ENCODE results near the gene SLC30A7. TPM values are rescaled to one million over a fixed set of nuclear protein-coding genes. Genes with fewer than 3 reads are reported as not detected.

SLC30A7 gene
- total RNA-seq, 6 experiments from 2014 or later = 27.7 to 36.8 (median 34.8) TPM

DNA sequence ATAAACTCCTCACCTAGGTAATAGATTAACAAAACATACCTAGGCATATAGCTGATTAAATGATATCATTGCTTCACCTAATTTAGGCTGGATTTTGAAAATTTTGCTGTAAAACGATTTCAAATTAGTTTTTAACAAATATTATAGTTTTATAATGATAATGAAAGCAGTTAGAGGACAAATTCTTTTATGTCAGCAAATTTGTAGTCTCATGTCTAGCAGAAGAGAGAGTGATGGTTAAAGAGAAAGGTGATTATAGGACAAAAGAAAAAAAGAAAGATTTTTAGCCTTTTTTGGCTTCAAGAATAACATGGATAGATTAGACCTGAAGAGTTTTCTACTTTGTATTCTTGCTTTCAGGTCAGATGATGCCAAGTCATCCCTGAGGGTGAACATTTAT lies 133.3 kb downstream of the SLC30A7 start:
- no peak for DNase-seq
- H3K27me3 Mint-ChIP-seq (ENCODE audit: insufficient read depth) = no peaks in the 10 kb centered on the region
- TF ChIP-seq, protein P1, sequence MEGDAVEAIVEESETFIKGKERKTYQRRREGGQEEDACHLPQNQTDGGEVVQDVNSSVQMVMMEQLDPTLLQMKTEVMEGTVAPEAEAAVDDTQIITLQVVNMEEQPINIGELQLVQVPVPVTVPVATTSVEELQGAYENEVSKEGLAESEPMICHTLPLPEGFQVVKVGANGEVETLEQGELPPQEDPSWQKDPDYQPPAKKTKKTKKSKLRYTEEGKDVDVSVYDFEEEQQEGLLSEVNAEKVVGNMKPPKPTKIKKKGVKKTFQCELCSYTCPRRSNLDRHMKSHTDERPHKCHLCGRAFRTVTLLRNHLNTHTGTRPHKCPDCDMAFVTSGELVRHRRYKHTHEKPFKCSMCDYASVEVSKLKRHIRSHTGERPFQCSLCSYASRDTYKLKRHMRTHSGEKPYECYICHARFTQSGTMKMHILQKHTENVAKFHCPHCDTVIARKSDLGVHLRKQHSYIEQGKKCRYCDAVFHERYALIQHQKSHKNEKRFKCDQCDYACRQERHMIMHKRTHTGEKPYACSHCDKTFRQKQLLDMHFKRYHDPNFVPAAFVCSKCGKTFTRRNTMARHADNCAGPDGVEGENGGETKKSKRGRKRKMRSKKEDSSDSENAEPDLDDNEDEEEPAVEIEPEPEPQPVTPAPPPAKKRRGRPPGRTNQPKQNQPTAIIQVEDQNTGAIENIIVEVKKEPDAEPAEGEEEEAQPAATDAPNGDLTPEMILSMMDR (IDR thresholded peaks at IDR 0.05) = no peak
- H3K4me3 Mint-ChIP-seq = no peak overlapping the region
- H3K27ac Mint-ChIP-seq = no peak overlapping the region
- H3K9me3 Mint-ChIP-seq = no peaks in the 10 kb centered on the region
- peaks cover 43% of the 10 kb centered on the region for H3K4me1 Mint-ChIP-seq (ENCODE audit: low read depth)
- H3K36me3 Mint-ChIP-seq (ENCODE audit: low read depth) = peaks cover 20% of the 10 kb centered on the region

GRCh38 chr1:101030881-101031280 lies 135.0 kb downstream of the SLC30A7 start:
- H3K27me3 Mint-ChIP-seq (ENCODE audit: insufficient read depth) = no peaks in the 10 kb centered on the region

More at GRCh38 chr1:101030881-101031280, 135.0 kb downstream of the SLC30A7 start:
- H3K4me1 Mint-ChIP-seq (ENCODE audit: low read depth) = peaks cover 34% of the 10 kb centered on the region
- no peak overlapping the region for H3K4me3 Mint-ChIP-seq
- DNase-seq = no peak
- TF ChIP-seq, protein P1 (IDR thresholded peaks at IDR 0.05) = no peak
- H3K9me3 Mint-ChIP-seq = no peaks in the 10 kb centered on the region
- peaks cover 20% of the 10 kb centered on the region for H3K36me3 Mint-ChIP-seq (ENCODE audit: low read depth)
- H3K27ac Mint-ChIP-seq = no peak overlapping the region; the same call in 1 of the 2 replicates

Other genes starting within 250 kb of the SLC30A7 start
- gene VCAM1, start 176.3 kb upstream of the SLC30A7 start, total RNA-seq (2021; fragmentation: NEBNext Ultra II Directional; extraction: Animal tissue kit (Norgen Biotek cat#: 25700)) = not detected
- 10 to 100 TPM; 17.8 to 27.1 (median 23.3) TPM for gene EXTL2, start 1.2 kb upstream of the SLC30A7 start, total RNA-seq (2021; fragmentation: NEBNext Ultra II Directional; extraction: Animal tissue kit (Norgen Biotek cat#: 25700))
- gene DPH5, start 129.7 kb downstream of the SLC30A7 start, total RNA-seq (2021; fragmentation: NEBNext Ultra II Directional; extraction: Animal tissue kit (Norgen Biotek cat#: 25700)) = 10 to 100 TPM; 38.1 to 49.8 (median 39.3) TPM

Measured in HFFc6 (cell line).